H1 (cell line): ENCODE data around the gene CALM3. TPM values are rescaled to one million over a fixed set of nuclear protein-coding genes. Genes with fewer than 3 reads are reported as not detected.

Experiments used
- BACH1 ChIP-seq: IDR thresholded peaks from 2 replicates; pipeline ENCODE4 v1.6.1; 2012; ENCODE audit warnings: low read length, improper control_type of control experiment
- CEBPB ChIP-seq: IDR thresholded peaks from 2 replicates; pipeline ENCODE4 v1.6.1; 2012; ENCODE audit warnings: low read depth, low read length
- CHD7 ChIP-seq: fragments of 300-600 bp; sonication (generic); IDR thresholded peaks from 2 replicates; pipeline ENCODE4 v1.7.1; 2012; ENCODE audit warnings: low read length, moderate library complexity, mild to moderate bottlenecking, inconsistent platforms; ENCODE audit not compliant: insufficient replicate concordance
- CREB1 ChIP-seq: IDR thresholded peaks from 2 replicates; pipeline ENCODE4 v1.6.1; 2012; ENCODE audit warnings: inconsistent platforms
- GABPA ChIP-seq: IDR thresholded peaks from 2 replicates; pipeline ENCODE4 v1.6.1; 2011; ENCODE audit warnings: mild to moderate bottlenecking, low read length, moderate library complexity, borderline replicate concordance; ENCODE audit not compliant: insufficient read depth
- SIN3A ChIP-seq, 2 experiments: IDR thresholded peaks in 1 of 2; conservative IDR thresholded peaks in 1 of 2; 2 replicates each; pipeline ENCODE4 v1.6.1; 2011 to 2012; ENCODE audit warnings: low read length in 2 of 2, improper control_type of control experiment in 1 of 2, low read depth in 1 of 2, mild to moderate bottlenecking in 1 of 2
- TAF1 ChIP-seq: IDR thresholded peaks from 2 replicates; pipeline ENCODE4 v1.6.1; 2011; ENCODE audit warnings: mild to moderate bottlenecking, low read depth, low read length
- polyA plus RNA-seq, 7 experiments: library from polyadenylated mRNA; depleted of rRNA in 3 of 7; stranded (reverse) in 5 of 7; unstranded in 2 of 7; fragments of >200 nt in 5 of 7; fragments of 200-250 nt in 2 of 7; gene quantifications; 1 replicate in 5 of 7; 2 replicates in 1 of 7; 4 replicates in 1 of 7; pipeline versions ENCODE4 v1.2.1 to v1.2.3, GENCODE V29; 2011 to 2013; ENCODE audit warnings: missing spikeins in 2 of 7, mixed read lengths in 2 of 7
- total RNA-seq: library from RNA; stranded (reverse); fragmentation: NEBNext Ultra II Directional; extraction: Animal tissue kit (Norgen Biotek cat#: 25700); gene quantifications from 2 replicates; pipeline ENCODE4 v1.2.1, GENCODE V29; 2021

CALM3 gene
- total and polyA plus RNA-seq, 2 of the 8 experiments (the other 6 are each of a cell fraction or from before 2014, with no cell fraction given): 315 to 326 TPM

GRCh38 chr19:46564701-46565100, 36.4 kb upstream of the CALM3 start (continued):
- TF ChIP-seq CHD7 (no peak), GABPA (no peak), CEBPB (no peak), CREB1 (no peak), SIN3A (conservative IDR thresholded peaks at IDR 0.05 in 1 of 2, IDR thresholded peaks at IDR 0.05 in 1 of 2; ENCODE audit: low read depth in 1 of 2, low read length in 2 of 2) (no peak), BACH1 (no peak), TAF1 (no peak)
- TF ChIP-seq, all 59 proteins: peak for 0
